ENCODE results near the gene AGK.

DNA sequence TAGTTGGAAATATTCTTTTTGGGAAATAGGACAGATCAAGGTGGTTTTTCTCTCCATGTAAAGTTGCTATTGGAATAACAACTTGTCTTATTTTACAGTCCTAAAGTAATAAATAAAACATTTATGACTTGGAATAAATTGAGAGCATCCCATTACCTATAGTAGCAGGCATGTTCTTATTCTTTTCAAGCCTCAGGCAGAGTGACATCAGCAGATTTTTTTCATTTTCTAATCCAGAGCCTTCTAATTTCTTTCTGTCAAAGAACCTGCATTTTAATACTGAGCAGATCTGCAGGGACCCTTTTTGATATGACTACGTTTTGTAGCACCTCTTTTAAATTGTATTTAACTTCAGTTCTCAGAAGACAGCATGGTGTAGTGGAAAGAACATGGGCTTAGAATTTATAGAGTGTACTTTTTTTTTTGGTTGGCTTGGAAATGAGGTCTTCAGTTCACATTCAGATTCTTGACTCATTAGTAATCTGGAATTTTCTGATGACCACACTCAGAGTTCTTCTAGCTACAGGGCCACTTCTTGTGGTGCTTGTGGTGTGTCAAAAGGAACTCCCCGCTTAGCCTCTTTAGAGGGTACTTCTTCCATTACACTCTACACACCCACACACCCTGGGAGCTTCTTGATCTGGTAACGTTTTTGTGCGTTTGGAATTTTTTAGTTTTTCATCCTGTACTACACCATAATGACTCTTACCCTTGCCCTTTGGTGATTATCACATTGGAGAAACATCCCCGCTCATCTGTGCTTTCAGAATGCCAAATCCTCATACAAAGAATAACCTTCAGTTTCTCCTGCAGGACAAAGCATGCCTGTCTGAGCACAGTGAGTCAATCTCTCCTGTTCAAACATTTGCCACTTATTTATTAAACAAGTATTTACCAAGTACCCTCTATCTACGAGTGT is 34.6 kb downstream of the AGK start:
- TF ChIP-seq ZNF274 (IDR thresholded peaks at IDR 0.05; ENCODE audit: low read depth, low read length) = no peak
- no peak for TF ChIP-seq SUZ12 (IDR thresholded peaks at IDR 0.05; ENCODE audit: extremely low read depth, insufficient read depth, insufficient read length)
- TF ChIP-seq YY1 (IDR thresholded peaks at IDR 0.05; ENCODE audit: insufficient read depth, insufficient read length) = no peak
